GM10266 (cell line): ENCODE results near the gene CAMKK1.

ENCODE experiments used
- DNase-seq: peaks from one replicate; pipeline ENCODE4 v3.0.0; 2012; ENCODE audit errors: extremely low spot score
- TF ChIP-seq, protein P1 (sequence below): IDR thresholded peaks from 2 replicates; pipeline ENCODE4 v1.5.1; 2012; ENCODE audit warnings: mild to moderate bottlenecking, low read depth; ENCODE audit not compliant: control insufficient read depth, insufficient read depth; ENCODE audit errors: missing control alignments

The CAMKK1 gene

DNA sequence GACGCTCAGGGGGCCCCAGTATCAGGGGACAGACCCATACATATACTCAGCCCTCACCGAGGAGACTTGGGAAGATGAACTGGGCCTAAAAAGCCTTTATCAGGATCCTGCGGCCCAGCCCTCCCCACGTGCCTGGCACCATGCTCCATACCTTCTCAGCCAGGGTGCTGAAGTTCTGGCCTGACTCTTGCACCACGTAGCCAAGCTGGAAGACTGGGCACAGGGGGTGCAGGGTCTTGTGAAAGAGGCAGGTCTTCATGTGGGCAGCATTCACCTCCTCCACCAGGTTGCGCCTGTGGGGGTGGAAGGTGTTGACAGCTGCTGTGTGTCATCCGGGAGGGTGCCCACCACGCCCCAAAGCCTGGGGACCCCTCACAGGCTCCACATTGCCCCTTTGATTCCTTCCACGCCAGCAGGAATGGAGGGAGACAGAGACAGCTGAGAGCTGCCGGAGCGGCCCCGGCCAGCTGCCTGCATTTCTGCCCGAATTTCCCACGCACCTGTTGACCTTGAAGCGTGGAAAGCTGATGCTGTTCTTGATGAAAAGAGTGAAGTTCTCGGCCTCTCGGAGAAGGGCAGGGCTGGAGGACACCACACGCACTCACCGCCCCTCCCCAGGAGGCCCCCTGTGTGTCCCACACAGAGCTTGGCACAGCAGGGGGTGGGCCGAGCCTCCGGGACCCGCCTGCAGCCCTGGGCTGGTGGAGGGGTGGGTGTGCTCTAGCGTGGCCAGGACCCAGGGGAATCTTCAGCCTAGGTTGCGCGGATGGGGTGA, 10.4 kb upstream of the CAMKK1 start:
- TF ChIP-seq, protein P1, sequence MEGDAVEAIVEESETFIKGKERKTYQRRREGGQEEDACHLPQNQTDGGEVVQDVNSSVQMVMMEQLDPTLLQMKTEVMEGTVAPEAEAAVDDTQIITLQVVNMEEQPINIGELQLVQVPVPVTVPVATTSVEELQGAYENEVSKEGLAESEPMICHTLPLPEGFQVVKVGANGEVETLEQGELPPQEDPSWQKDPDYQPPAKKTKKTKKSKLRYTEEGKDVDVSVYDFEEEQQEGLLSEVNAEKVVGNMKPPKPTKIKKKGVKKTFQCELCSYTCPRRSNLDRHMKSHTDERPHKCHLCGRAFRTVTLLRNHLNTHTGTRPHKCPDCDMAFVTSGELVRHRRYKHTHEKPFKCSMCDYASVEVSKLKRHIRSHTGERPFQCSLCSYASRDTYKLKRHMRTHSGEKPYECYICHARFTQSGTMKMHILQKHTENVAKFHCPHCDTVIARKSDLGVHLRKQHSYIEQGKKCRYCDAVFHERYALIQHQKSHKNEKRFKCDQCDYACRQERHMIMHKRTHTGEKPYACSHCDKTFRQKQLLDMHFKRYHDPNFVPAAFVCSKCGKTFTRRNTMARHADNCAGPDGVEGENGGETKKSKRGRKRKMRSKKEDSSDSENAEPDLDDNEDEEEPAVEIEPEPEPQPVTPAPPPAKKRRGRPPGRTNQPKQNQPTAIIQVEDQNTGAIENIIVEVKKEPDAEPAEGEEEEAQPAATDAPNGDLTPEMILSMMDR: no peak
- DNase-seq: no peak

DNA sequence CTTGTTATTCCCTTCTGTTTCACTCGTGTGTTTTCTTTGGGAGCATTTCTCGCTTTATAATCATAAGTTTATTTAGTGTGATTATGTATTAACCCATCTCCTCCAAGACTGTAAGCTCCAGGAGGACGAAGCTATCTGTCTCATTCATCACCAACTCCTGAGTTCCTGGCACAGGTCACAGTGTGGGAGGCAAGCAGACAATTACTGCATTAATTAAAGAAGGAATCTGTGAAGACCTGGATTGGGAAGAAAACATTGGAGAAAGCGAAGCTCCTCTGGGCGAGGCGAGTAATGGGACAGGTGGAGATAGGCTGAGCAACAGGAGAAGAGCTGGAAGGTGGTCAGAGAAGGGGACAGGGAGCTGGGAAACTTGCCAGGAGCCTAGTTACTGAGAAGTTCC, 7.8 kb upstream of the CAMKK1 start:
- no peak for DNase-seq
- TF ChIP-seq, protein P1: no peak

DNA sequence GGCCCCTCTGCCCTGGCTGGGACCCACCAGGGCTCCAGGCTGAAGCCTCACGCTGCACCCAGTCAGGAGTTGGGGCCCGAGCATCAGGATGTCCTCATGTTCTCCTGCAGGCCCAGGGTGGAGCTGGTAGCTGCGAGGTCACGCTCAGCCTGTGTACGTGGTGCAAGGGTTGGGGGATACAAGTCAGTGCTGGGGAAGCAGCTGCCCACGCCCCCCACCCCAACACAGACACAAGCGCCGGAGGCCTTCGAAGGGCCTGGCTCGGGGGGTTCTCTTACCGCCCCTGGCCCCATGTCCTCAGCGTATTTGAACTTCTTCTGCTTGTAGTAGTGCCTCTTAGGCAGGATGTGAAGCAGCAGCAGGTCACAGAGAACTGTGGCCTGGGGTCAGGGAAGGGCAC, 4.9 kb upstream of the CAMKK1 start:
- DNase-seq: no peak
- TF ChIP-seq, protein P1: no peak

DNA sequence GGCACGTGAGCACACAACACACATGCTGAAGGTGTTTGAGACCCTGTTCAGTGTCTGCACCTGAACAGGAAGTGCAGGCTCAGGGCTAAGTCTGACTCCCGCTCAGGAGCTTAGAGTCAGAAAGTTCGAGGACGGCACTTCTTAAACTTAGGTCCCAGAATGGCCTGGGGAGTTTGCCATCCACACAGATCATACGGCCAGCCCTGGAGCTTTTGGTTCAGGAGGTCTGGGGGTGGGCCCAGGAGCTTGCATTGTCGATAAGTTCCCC, 4.0 kb upstream of the CAMKK1 start:
- DNase-seq: no peak
- TF ChIP-seq, protein P1: no peak

DNA sequence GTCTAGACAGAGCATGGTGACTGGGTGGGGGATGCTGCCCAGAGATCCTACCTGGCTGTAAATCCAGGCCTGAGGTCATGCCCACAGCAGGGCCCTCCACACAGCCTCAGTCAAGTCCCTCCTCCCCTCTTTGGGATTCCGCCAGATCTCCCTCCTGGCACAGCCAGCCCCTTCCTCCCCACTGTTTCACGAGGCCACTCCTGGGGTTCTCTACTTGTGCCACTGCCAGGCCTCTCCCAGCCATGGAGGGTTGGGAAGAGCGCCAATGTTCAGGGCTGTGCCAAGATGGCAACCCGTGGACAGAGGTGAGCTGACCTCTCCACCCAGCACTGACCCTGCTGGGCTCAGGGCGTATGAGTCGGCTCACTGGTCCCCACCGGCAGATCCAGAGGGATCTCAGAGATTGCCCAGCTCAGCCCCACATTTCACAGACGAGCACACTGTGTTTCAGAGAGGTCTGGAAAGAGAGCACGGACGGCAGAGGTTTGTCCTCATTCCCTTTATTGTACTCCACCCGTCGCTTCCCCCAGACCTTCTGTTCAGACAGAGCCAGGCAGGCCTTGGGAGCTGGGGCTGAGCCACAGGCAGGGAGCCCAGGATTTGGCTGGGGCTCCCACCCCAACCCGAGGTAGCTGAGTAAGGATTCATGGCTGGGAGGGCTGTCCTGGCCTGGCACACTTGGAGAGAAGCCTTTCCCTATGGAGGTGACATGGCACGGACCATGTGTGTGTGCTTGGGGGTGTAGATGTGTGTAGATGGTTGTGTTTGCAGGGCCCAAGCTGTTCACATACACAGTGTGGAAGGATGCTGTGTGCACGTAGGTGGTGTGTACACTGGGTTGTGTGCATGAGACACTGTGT, 3.5 kb upstream of the CAMKK1 start:
- DNase-seq: no peak
- TF ChIP-seq, protein P1: no peak

DNA sequence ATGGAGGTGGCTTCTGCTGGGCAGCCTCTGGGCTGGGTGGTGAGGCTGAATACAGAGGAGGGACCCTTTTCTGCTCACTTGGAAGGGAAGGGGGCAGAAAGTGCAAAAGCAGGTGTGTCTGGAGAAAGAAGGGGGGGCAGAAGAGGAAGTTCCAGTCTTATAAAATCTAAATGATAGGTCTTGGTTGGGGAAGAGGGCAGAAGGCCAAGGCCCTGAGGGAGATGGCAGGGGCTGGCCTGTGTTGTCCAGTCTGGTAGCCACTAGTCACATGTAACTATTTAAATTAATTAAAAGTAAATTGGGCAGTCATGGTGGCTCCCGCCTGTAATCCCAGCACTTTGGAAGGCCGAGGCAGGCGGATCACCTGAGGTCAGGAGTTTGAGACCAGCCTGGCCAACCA, 2.5 kb upstream of the CAMKK1 start:
- TF ChIP-seq, protein P1: no peak
- no peak for DNase-seq

DNA sequence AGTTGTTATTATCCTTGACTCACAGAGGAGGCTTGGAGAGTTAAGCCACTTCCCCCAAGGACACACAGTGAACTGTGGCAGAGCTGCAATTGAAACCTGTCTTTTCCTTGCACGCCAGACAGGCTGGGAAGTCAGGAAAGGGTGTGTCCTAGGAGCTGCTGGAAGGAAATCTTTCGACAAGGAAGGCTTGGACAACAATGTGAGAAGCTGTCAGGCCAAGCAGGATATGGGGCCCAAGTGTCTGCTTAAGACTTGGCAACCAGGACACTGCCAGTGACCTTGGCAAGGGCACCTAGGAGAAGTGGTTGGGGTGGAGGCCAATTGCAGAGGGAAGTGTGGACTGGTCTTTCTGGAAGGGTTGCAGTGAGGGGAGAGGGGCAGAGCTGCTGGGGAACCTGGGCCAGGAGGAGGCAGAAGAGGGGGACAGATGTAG, 2.1 kb upstream of the CAMKK1 start:
- no peak for DNase-seq
- TF ChIP-seq, protein P1: no peak
